H1 (cell line): Measurements from ENCODE around the gene SIKE1. TPM values are rescaled to one million over a fixed set of nuclear protein-coding genes. Genes with fewer than 3 reads are reported as not detected.

Experiments used
- CTCF ChIA-PET: fragments of 300-600 bp; sonication (Branson Sonifier 250); formaldehyde crosslinking; loops from one replicate; lab custom pipeline; 2021; ENCODE audit not compliant: partially characterized antibody; lab: Charles Lee
- POLR2A ChIA-PET: fragments of 300-600 bp; sonication (Branson Sonifier 250); formaldehyde crosslinking; loops from one replicate; lab custom pipeline; 2021; ENCODE audit warnings: inconsistent platforms; ENCODE audit not compliant: partially characterized antibody; lab: Charles Lee
- DNase-seq, 2 experiments: peaks; one replicate each; pipeline versions ENCODE4 v3.0.0 to v3.0.0-alpha.2; 2010 to 2022; ENCODE audit warnings: low spot score in 2 of 2, low read depth in 1 of 2, mixed read lengths in 1 of 2
- FAIRE-seq: peaks from 2 replicates; lab custom pipeline; 2011; peaks lifted over from hg19 to GRCh38; lab: Jason Lieb, UNC
- H2AFZ ChIP-seq: 2 replicates; pipeline ENCODE4 v1.8.1; 2012; ENCODE audit warnings: low read length, inconsistent platforms
- H2AK5ac ChIP-seq: 2 replicates; pipeline ENCODE4 v1.6.1; 2013; ENCODE audit warnings: low read depth, low read length
- H2BK120ac ChIP-seq: replicated peaks from 2 replicates; pipeline ENCODE3; 2013; ENCODE audit warnings: low read depth, low read length, inconsistent platforms
- H2BK12ac ChIP-seq: 2 replicates; pipeline ENCODE4 v1.6.1; 2013; ENCODE audit warnings: low read depth, low read length
- H2BK15ac ChIP-seq: 2 replicates; pipeline ENCODE4 v1.6.1; 2013; ENCODE audit warnings: low read length
- H2BK20ac ChIP-seq: 2 replicates; pipeline ENCODE4 v1.6.1; 2013; ENCODE audit warnings: low read length
- H2BK5ac ChIP-seq: 2 replicates; pipeline ENCODE4 v1.6.1; 2013; ENCODE audit warnings: low read depth, low read length
- H3K14ac ChIP-seq: 2 replicates; pipeline ENCODE4 v1.6.1; 2013; ENCODE audit warnings: inconsistent platforms; ENCODE audit not compliant: insufficient read length
- H3K18ac ChIP-seq: 2 replicates; pipeline ENCODE4 v1.6.1; 2013; ENCODE audit warnings: low read length; ENCODE audit errors: extremely low read depth
- H3K23ac ChIP-seq: 2 replicates; pipeline ENCODE4 v1.6.1; 2013; ENCODE audit warnings: inconsistent platforms; ENCODE audit not compliant: insufficient read length
- H3K23me2 ChIP-seq: 2 replicates; pipeline ENCODE4 v1.6.1; 2013; ENCODE audit warnings: low read depth, low read length
- H3K27ac ChIP-seq: 2 replicates; pipeline ENCODE4 v1.6.1; 2011; ENCODE audit warnings: low read depth, low read length, inconsistent platforms
- H3K27me3 ChIP-seq, 4 experiments: replicated peaks in 1 of 4; 1 replicate in 1 of 4; 2 replicates in 3 of 4; pipeline versions ENCODE4 v1.6.1 to v1.8.1; 2011 to 2013; ENCODE audit warnings: low read length in 3 of 4, mild to moderate bottlenecking in 3 of 4, inconsistent platforms in 2 of 4, mixed read lengths in 2 of 4, moderate library complexity in 1 of 4; ENCODE audit not compliant: control insufficient read depth in 3 of 4, insufficient read depth in 3 of 4; ENCODE audit errors: extremely low read depth in 1 of 4
- H3K36me3 ChIP-seq, 4 experiments: 2 replicates each; pipeline versions ENCODE4 v1.6.1 to v1.8.1; 2011 to 2013; ENCODE audit warnings: mild to moderate bottlenecking in 4 of 4, low read length in 3 of 4, moderate library complexity in 2 of 4, control low read depth in 1 of 4, inconsistent platforms in 1 of 4; ENCODE audit not compliant: insufficient read depth in 4 of 4, control insufficient read depth in 2 of 4
- H3K4ac ChIP-seq: replicated peaks from 2 replicates; pipeline ENCODE3; 2013; ENCODE audit warnings: low read length, low read depth, mixed read lengths, inconsistent platforms; ENCODE audit not compliant: insufficient read length
- H3K4me1 ChIP-seq, 4 experiments: replicated peaks in 1 of 4; 1 replicate in 1 of 4; 2 replicates in 3 of 4; pipeline versions ENCODE4 v1.6.1 to v1.8.1; 2011 to 2013; ENCODE audit warnings: low read length in 3 of 4, inconsistent platforms in 2 of 4, mixed read lengths in 1 of 4; ENCODE audit not compliant: insufficient read depth in 4 of 4, control insufficient read depth in 3 of 4
- H3K4me2 ChIP-seq, 2 experiments: 2 replicates each; pipeline versions ENCODE4 v1.6.1 to v1.8.1; 2011 to 2013; ENCODE audit warnings: low read depth in 2 of 2, low read length in 2 of 2, control low read depth in 1 of 2, inconsistent platforms in 1 of 2, mild to moderate bottlenecking in 1 of 2; ENCODE audit not compliant: insufficient read depth in 1 of 2
- H3K4me3 ChIP-seq, 4 experiments: fragments of 200-600, 300-600 bp in 1 of 4; sonication (generic), shearing (Covaris generic), sonication (Bioruptor Twin) in 1 of 4; 2 replicates each; pipeline versions ENCODE4 v1.5.1 to v1.8.1; 2011 to 2016; ENCODE audit warnings: low read length in 4 of 4, low read depth in 3 of 4, control low read depth in 2 of 4, inconsistent platforms in 2 of 4, mild to moderate bottlenecking in 2 of 4, mixed read lengths in 1 of 4, moderate library complexity in 1 of 4; ENCODE audit not compliant: insufficient read depth in 2 of 4; ENCODE audit errors: extremely low read depth in 1 of 4
- H3K56ac ChIP-seq: replicated peaks from 2 replicates; pipeline ENCODE3; 2013; ENCODE audit warnings: low read depth, mild to moderate bottlenecking, mixed read lengths, low read length, inconsistent platforms; ENCODE audit not compliant: insufficient read length
- H3K79me1 ChIP-seq: 2 replicates; pipeline ENCODE4 v1.6.1; 2013; ENCODE audit warnings: low read depth, low read length, control low read depth
- H3K79me2 ChIP-seq, 2 experiments: 2 replicates each; pipeline versions ENCODE4 v1.6.1 to v1.8.1; 2012 to 2013; ENCODE audit warnings: low read length in 2 of 2, mild to moderate bottlenecking in 2 of 2, inconsistent platforms in 1 of 2; ENCODE audit not compliant: insufficient read depth in 2 of 2, control insufficient read depth in 1 of 2
- H3K9ac ChIP-seq, 4 experiments: replicated peaks in 1 of 4; 1 replicate in 1 of 4; 2 replicates in 3 of 4; pipeline versions ENCODE4 v1.6.1 to v1.8.1; 2011 to 2013; ENCODE audit warnings: low read depth in 3 of 4, low read length in 3 of 4, control low read depth in 2 of 4, mild to moderate bottlenecking in 2 of 4, moderate library complexity in 2 of 4, inconsistent platforms in 1 of 4; ENCODE audit errors: extremely low read depth in 1 of 4
- H3K9me3 ChIP-seq, 2 experiments: 2 replicates each; pipeline versions ENCODE4 v1.6.1 to v1.8.1; 2012 to 2013; ENCODE audit warnings: mild to moderate bottlenecking in 2 of 2, moderate library complexity in 2 of 2, control low read depth in 1 of 2, inconsistent platforms in 1 of 2, low read depth in 1 of 2, low read length in 1 of 2, mixed read lengths in 1 of 2; ENCODE audit not compliant: insufficient read depth in 2 of 2
- H4K20me1 ChIP-seq, 2 experiments: replicated peaks in 1 of 2; 2 replicates each; pipeline versions ENCODE3 to v1.8.1; 2011 to 2013; ENCODE audit warnings: inconsistent platforms in 2 of 2, low read length in 2 of 2, mild to moderate bottlenecking in 1 of 2; ENCODE audit not compliant: insufficient read depth in 2 of 2, control insufficient read depth in 1 of 2
- H4K5ac ChIP-seq: 2 replicates; pipeline ENCODE4 v1.6.1; 2013; ENCODE audit warnings: low read length, low read depth, mixed read lengths, inconsistent platforms; ENCODE audit not compliant: insufficient read length
- H4K8ac ChIP-seq: 2 replicates; pipeline ENCODE4 v1.8.0; 2013; ENCODE audit warnings: mild to moderate bottlenecking, moderate library complexity, low read length, inconsistent platforms; ENCODE audit not compliant: insufficient read depth; ENCODE audit errors: extremely low read depth
- H4K91ac ChIP-seq: replicated peaks from 2 replicates; pipeline ENCODE3; 2013; ENCODE audit warnings: low read length, mixed read lengths, inconsistent platforms; ENCODE audit not compliant: insufficient read length
- ASH2L ChIP-seq: fragments of 200-600, 300-600 bp; sonication (generic); IDR thresholded peaks from one replicate; pipeline ENCODE4 v1.7.1; 2017; ENCODE audit warnings: low read length
- CBX8 ChIP-seq: fragments of 300-800, 300-1000 bp; sonication (generic); IDR thresholded peaks from 2 replicates; pipeline ENCODE4 v1.7.1; 2016; ENCODE audit warnings: low read depth, low read length, borderline replicate concordance
- CTBP2 ChIP-seq: IDR thresholded peaks from 2 replicates; pipeline ENCODE4 v1.7.0; 2011; ENCODE audit warnings: borderline replicate concordance, mild to moderate bottlenecking, moderate library complexity, mixed read lengths, low read length; ENCODE audit not compliant: insufficient read depth, insufficient read length
- EGR1 ChIP-seq: IDR thresholded peaks from 2 replicates; pipeline ENCODE4 v1.6.1; 2011; ENCODE audit warnings: low read depth, low read length, borderline replicate concordance
- EP300 ChIP-seq, 2 experiments: IDR thresholded peaks; 1 replicate in 1 of 2; 2 replicates in 1 of 2; pipeline ENCODE4 v1.6.1; 2011 to 2012; ENCODE audit warnings: low read depth in 2 of 2, low read length in 2 of 2, mild to moderate bottlenecking in 2 of 2, borderline replicate concordance in 1 of 2, inconsistent platforms in 1 of 2, moderate library complexity in 1 of 2
- NRF1 ChIP-seq: IDR thresholded peaks from 2 replicates; pipeline ENCODE4 v1.6.1; 2011; ENCODE audit warnings: mild to moderate bottlenecking, low read depth, low read length, improper control_type of control experiment
- POLR2A ChIP-seq, 2 experiments: IDR thresholded peaks; 1 replicate in 1 of 2; 2 replicates in 1 of 2; pipeline ENCODE4 v1.6.1; 2011; ENCODE audit warnings: low read depth in 2 of 2, low read length in 2 of 2, mild to moderate bottlenecking in 2 of 2; ENCODE audit errors: control extremely low read depth in 1 of 2
- RXRA ChIP-seq: IDR thresholded peaks from 2 replicates; pipeline ENCODE4 v1.6.1; 2011; ENCODE audit warnings: low read depth, mild to moderate bottlenecking, low read length, moderate library complexity; ENCODE audit not compliant: insufficient read depth
- SIRT6 ChIP-seq: IDR thresholded peaks from one replicate; pipeline ENCODE4 v1.7.1; 2012; ENCODE audit warnings: low read length, inconsistent platforms
- SP4 ChIP-seq: IDR thresholded peaks from 2 replicates; pipeline ENCODE4 v1.6.1; 2012; ENCODE audit warnings: low read length, inconsistent platforms
- SRF ChIP-seq: IDR thresholded peaks from 2 replicates; pipeline ENCODE4 v1.6.1; 2011; ENCODE audit warnings: mild to moderate bottlenecking, low read depth, low read length, moderate library complexity
- TAF1 ChIP-seq: IDR thresholded peaks from 2 replicates; pipeline ENCODE4 v1.6.1; 2011; ENCODE audit warnings: mild to moderate bottlenecking, low read depth, low read length
- TCF12 ChIP-seq: IDR thresholded peaks from 2 replicates; pipeline ENCODE4 v1.6.1; 2011; ENCODE audit warnings: low read depth, mild to moderate bottlenecking, low read length
- WGBS, 2 experiments: shearing (Covaris generic) in 1 of 2; methylation state at CpG; one replicate each; pipeline versions ENCODE4 v1.1.6 to v1.1.7; 2013 to 2015; ENCODE audit warnings: low lambda C conversion rate in 2 of 2, mixed read lengths in 2 of 2, inconsistent platforms in 1 of 2, low coverage in 1 of 2, missing lambda C conversion rate in 1 of 2; ENCODE audit not compliant: insufficient replicate concordance in 2 of 2, insufficient coverage in 1 of 2, insufficient read length in 1 of 2; ENCODE audit errors: extremely low coverage in 1 of 2, missing lambda C conversion rate in 1 of 2; 5-methylcytosine and 5-hydroxymethylcytosine counted together
- polyA plus RNA-seq, 7 experiments: library from polyadenylated mRNA; depleted of rRNA in 3 of 7; stranded (reverse) in 5 of 7; unstranded in 2 of 7; fragments of >200 nt in 5 of 7; fragments of 200-250 nt in 2 of 7; gene quantifications; 1 replicate in 5 of 7; 2 replicates in 1 of 7; 4 replicates in 1 of 7; pipeline versions ENCODE4 v1.2.1 to v1.2.3, GENCODE V29; 2011 to 2013; ENCODE audit warnings: missing spikeins in 2 of 7, mixed read lengths in 2 of 7
- total RNA-seq: library from RNA; stranded (reverse); fragmentation: NEBNext Ultra II Directional; extraction: Animal tissue kit (Norgen Biotek cat#: 25700); gene quantifications from 2 replicates; pipeline ENCODE4 v1.2.1, GENCODE V29; 2021

The SIKE1 gene
- total and polyA plus RNA-seq, 2 of the 8 experiments (the other 6 are each of a cell fraction or from before 2014, with no cell fraction given), result 20.5 to 79.9 TPM

GRCh38 chr1:114828251-114828650 is 47.8 kb upstream of the SIKE1 start:
- no peak overlapping the region for H2BK20ac ChIP-seq
- no peaks in the 10 kb centered on the region for H3K79me1 ChIP-seq
- no peaks in the 10 kb centered on the region for H3K23me2 ChIP-seq
- FAIRE-seq (no peak), DNase-seq (no peak)
- TF ChIP-seq TCF12 (no peak), CBX8 (no peak), ASH2L (no peak), NRF1 (no peak), CTBP2 (no peak), POLR2A (IDR thresholded peaks at IDR 0.05; ENCODE audit: control extremely low read depth in 1 of 2, low read depth in 2 of 2, low read length in 2 of 2) (no peak), RXRA (no peak), SIRT6 (no peak), SRF (no peak), EP300 (IDR thresholded peaks at IDR 0.05; ENCODE audit: borderline replicate concordance in 1 of 2, low read depth in 2 of 2, low read length in 2 of 2) (no peak), TAF1 (no peak), SP4 (no peak), EGR1 (no peak)
- no peaks in the 10 kb centered on the region for H3K27me3 ChIP-seq
- H3K4me3 ChIP-seq, result no peak overlapping the region
- peaks cover 0 to 13% of the 10 kb centered on the region in 2 experiments; a peak in 2 of 4 replicates for H3K9me3 ChIP-seq
- no peak overlapping the region for H3K4me2 ChIP-seq
- H2AFZ ChIP-seq, result no peak overlapping the region
- no peak overlapping the region for H3K56ac ChIP-seq
- peaks cover 0 to 2% (median 0%) of the 10 kb centered on the region in 4 experiments; a peak in 1 of 7 replicates for H3K4me1 ChIP-seq
- no peak overlapping the region for H4K8ac ChIP-seq
- no peak overlapping the region for H4K91ac ChIP-seq
- H2AK5ac ChIP-seq, result no peak overlapping the region
- no peak overlapping the region for H4K5ac ChIP-seq
- H3K79me2 ChIP-seq, result no peaks in the 10 kb centered on the region
- H3K4ac ChIP-seq, result no peak overlapping the region
- H4K20me1 ChIP-seq, result no peaks in the 10 kb centered on the region
- no peak overlapping the region for H3K14ac ChIP-seq
- no peak overlapping the region for H2BK120ac ChIP-seq
- H3K27ac ChIP-seq, result no peak overlapping the region
- H3K18ac ChIP-seq, result no peak overlapping the region
- no peak overlapping the region for H2BK12ac ChIP-seq
- no peak overlapping the region for H2BK5ac ChIP-seq
- no peak overlapping the region for H2BK15ac ChIP-seq
- no peak overlapping the region for H3K23ac ChIP-seq
- CTCF ChIA-PET, result interaction anchor here (0.6 to 0.9 kb wide), 2 partner anchors 47 to 128 kb away, joined by 3 to 4 read pairs; no protein-coding TSS in a partner anchor
- POLR2A ChIA-PET, result no interaction called here
- no peak overlapping the region for H3K9ac ChIP-seq
- no peaks in the 10 kb centered on the region for H3K36me3 ChIP-seq
- WGBS, 2 experiments, result 91% methylated on average over 5 of the region's 5 CpGs; no CpG with 5 or more reads in 1 of the 2 experiments
